IMR-90 (cell line): ENCODE results near the gene PPP1R12B.

Experiments
- BHLHE40 ChIP-seq: fragments of 150-350 bp; IDR thresholded peaks from 2 replicates; pipeline ENCODE4 v1.6.1; 2016; ENCODE audit warnings: mild to moderate bottlenecking, low read depth, low read length
- CEBPB ChIP-seq: IDR thresholded peaks from 2 replicates; pipeline ENCODE4 v1.6.1; 2012; ENCODE audit warnings: low read depth, low read length, improper control_type of control experiment
- CTCF ChIP-seq: conservative IDR thresholded peaks from 2 replicates; pipeline ENCODE4 v1.5.1; 2012; ENCODE audit warnings: mild to moderate bottlenecking, low read depth, low read length, improper control_type of control experiment
- ELK1 ChIP-seq: fragments of 150-350 bp; IDR thresholded peaks from 2 replicates; pipeline ENCODE4 v1.6.1; 2016; ENCODE audit warnings: low read depth, mild to moderate bottlenecking, low read length, moderate library complexity, borderline replicate concordance
- MXI1 ChIP-seq: IDR thresholded peaks from 2 replicates; pipeline ENCODE4 v1.6.1; 2012; ENCODE audit warnings: low read depth, mild to moderate bottlenecking, low read length, moderate library complexity, borderline replicate concordance
- NFE2L2 ChIP-seq: fragments of 150-350 bp; IDR thresholded peaks from 2 replicates; pipeline ENCODE4 v1.6.1; 2016; ENCODE audit warnings: low read depth, mild to moderate bottlenecking, low read length
- POLR2A ChIP-seq: IDR thresholded peaks from 2 replicates; pipeline ENCODE4 v1.6.1; 2012; ENCODE audit warnings: mild to moderate bottlenecking, low read depth, low read length
- RAD21 ChIP-seq: IDR thresholded peaks from 2 replicates; pipeline ENCODE4 v1.6.1; 2012; ENCODE audit warnings: low read length, improper control_type of control experiment
- RCOR1 ChIP-seq: IDR thresholded peaks from 2 replicates; pipeline ENCODE4 v1.6.1; 2012; ENCODE audit warnings: mild to moderate bottlenecking, low read length, improper control_type of control experiment; ENCODE audit not compliant: insufficient replicate concordance
- RFX5 ChIP-seq: IDR thresholded peaks from 2 replicates; pipeline ENCODE4 v1.8.0; 2012; ENCODE audit warnings: low read depth, mild to moderate bottlenecking, low read length, moderate library complexity
- SMC3 ChIP-seq: fragments of 150-350 bp; IDR thresholded peaks from 2 replicates; pipeline ENCODE4 v1.6.1; 2016; ENCODE audit warnings: low read depth, mild to moderate bottlenecking, antibody characterized with exemption, low read length, moderate library complexity
- USF2 ChIP-seq: fragments of 150-350 bp; IDR thresholded peaks from 2 replicates; pipeline ENCODE4 v1.6.1; 2017; ENCODE audit warnings: mild to moderate bottlenecking, antibody characterized with exemption, low read length, low read depth

- TF ChIP-seq CTCF, result no peak
- no peak for TF ChIP-seq POLR2A
- TF ChIP-seq RFX5, result no peak
- TF ChIP-seq RAD21, result no peak
- no peak for TF ChIP-seq ELK1
- TF ChIP-seq SMC3, result no peak
- no peak for TF ChIP-seq RCOR1
- TF ChIP-seq BHLHE40, result no peak
- no peak for TF ChIP-seq CEBPB
- no peak for TF ChIP-seq USF2
- no peak for TF ChIP-seq NFE2L2
- TF ChIP-seq MXI1, result no peak
These were observed 267.9 kb downstream of the PPP1R12B start for GRCh38 chr1:202616355-202616915.
